HepG2 (cell line): ENCODE results near the gene GSTK1.

Source experiments
- ARID2 ChIP-seq: sonication (generic); formaldehyde crosslinking; IDR thresholded peaks from 2 replicates; pipeline ENCODE4 v1.8.1; 2022; ENCODE audit warnings: mild to moderate bottlenecking, missing genetic modification reagents, borderline replicate concordance
- BHLHE40 ChIP-seq: IDR thresholded peaks from 2 replicates; pipeline ENCODE4 v1.6.1; 2011; ENCODE audit warnings: low read length, improper control_type of control experiment
- GATAD2A ChIP-seq: IDR thresholded peaks from 2 replicates; pipeline ENCODE4 v1.6.1; 2016
- KDM6A ChIP-seq: IDR thresholded peaks from 2 replicates; pipeline ENCODE4 v1.6.1; 2016; ENCODE audit warnings: low read depth
- NR2F1 ChIP-seq, 2 experiments: fragments of 450-650 bp in 1 of 2; formaldehyde crosslinking in 1 of 2; IDR thresholded peaks; 2 replicates each; pipeline versions ENCODE4 v1.5.0 to v1.6.1; 2016 to 2020; ENCODE audit warnings: mild to moderate bottlenecking in 1 of 2, missing compliant biosample characterization in 1 of 2, missing genetic modification reagents in 1 of 2, moderate library complexity in 1 of 2
- PHF5A ChIP-seq: IDR thresholded peaks from one replicate; pipeline ENCODE4 v1.6.1; 2018; ENCODE audit warnings: low read depth, missing genetic modification reagents; ENCODE audit not compliant: unreplicated experiment
- SRF ChIP-seq: IDR thresholded peaks from 2 replicates; pipeline ENCODE4 v1.6.1; 2011; ENCODE audit warnings: mild to moderate bottlenecking, low read depth, low read length, moderate library complexity
- YEATS4 ChIP-seq: sonication (generic); formaldehyde crosslinking; IDR thresholded peaks from 2 replicates; pipeline ENCODE4 v1.4.0; 2020; ENCODE audit warnings: missing genetic modification reagents, borderline replicate concordance
- ZBTB20 ChIP-seq: sonication (generic); formaldehyde crosslinking; IDR thresholded peaks from 2 replicates; pipeline ENCODE4 v1.8.1; 2023; ENCODE audit warnings: missing genetic modification reagents, low read depth, mild to moderate bottlenecking, borderline replicate concordance
- ZBTB21 ChIP-seq: sonication (generic); formaldehyde crosslinking; IDR thresholded peaks from 2 replicates; pipeline ENCODE4 v1.4.0; 2020; ENCODE audit warnings: missing genetic modification reagents
- ZNF143 ChIP-seq: sonication (generic); formaldehyde crosslinking; IDR thresholded peaks from 2 replicates; pipeline ENCODE4 v1.4.0; 2020; ENCODE audit warnings: missing genetic modification reagents
- TF ChIP-seq, protein P1 (sequence below): sonication (generic); formaldehyde crosslinking; IDR thresholded peaks from 2 replicates; pipeline ENCODE4 v1.5.0; 2020; ENCODE audit warnings: mild to moderate bottlenecking, missing genetic modification reagents, moderate library complexity
- TF ChIP-seq, protein P2 (sequence below): sonication (generic); formaldehyde crosslinking; IDR thresholded peaks from 2 replicates; pipeline ENCODE4 v1.8.0; 2022; ENCODE audit warnings: low read depth, missing genetic modification reagents
- TF ChIP-seq, protein P3 (sequence below), 2 experiments: IDR thresholded peaks; 2 replicates each; pipeline ENCODE4 v1.6.1; 2011 to 2012; ENCODE audit warnings: low read length in 2 of 2, borderline replicate concordance in 1 of 2, low read depth in 1 of 2, mild to moderate bottlenecking in 1 of 2, moderate library complexity in 1 of 2

DNA sequence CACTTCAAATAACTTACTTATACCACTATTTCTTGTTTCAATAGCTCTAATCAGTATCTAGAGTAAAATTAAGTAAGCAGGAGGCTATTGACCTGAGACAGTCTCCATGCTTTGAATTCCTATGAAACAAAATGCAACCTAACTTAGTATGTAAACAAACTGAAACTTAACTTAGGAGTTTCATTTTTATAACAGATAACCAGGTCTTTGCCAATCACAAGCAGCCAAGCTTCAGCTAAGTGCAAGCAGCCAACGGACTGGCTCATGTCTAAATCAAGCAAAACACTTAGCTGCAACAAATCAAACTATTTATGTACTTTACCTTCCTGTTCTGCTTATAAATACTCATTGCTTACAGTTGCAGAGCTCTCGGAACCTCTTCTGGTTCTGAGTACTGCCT, 4.4 kb upstream of the GSTK1 start:
- no peak for TF ChIP-seq KDM6A
- TF ChIP-seq, protein P1, sequence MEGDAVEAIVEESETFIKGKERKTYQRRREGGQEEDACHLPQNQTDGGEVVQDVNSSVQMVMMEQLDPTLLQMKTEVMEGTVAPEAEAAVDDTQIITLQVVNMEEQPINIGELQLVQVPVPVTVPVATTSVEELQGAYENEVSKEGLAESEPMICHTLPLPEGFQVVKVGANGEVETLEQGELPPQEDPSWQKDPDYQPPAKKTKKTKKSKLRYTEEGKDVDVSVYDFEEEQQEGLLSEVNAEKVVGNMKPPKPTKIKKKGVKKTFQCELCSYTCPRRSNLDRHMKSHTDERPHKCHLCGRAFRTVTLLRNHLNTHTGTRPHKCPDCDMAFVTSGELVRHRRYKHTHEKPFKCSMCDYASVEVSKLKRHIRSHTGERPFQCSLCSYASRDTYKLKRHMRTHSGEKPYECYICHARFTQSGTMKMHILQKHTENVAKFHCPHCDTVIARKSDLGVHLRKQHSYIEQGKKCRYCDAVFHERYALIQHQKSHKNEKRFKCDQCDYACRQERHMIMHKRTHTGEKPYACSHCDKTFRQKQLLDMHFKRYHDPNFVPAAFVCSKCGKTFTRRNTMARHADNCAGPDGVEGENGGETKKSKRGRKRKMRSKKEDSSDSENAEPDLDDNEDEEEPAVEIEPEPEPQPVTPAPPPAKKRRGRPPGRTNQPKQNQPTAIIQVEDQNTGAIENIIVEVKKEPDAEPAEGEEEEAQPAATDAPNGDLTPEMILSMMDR (CRISPR knock-in tag) = no peak
- no peak for TF ChIP-seq NR2F1 (CRISPR knock-in tag; IDR thresholded peaks at IDR 0.05)
- no peak for TF ChIP-seq ZNF143 (CRISPR knock-in tag)
- no peak for TF ChIP-seq PHF5A (CRISPR knock-in tag)
- TF ChIP-seq, protein P2, sequence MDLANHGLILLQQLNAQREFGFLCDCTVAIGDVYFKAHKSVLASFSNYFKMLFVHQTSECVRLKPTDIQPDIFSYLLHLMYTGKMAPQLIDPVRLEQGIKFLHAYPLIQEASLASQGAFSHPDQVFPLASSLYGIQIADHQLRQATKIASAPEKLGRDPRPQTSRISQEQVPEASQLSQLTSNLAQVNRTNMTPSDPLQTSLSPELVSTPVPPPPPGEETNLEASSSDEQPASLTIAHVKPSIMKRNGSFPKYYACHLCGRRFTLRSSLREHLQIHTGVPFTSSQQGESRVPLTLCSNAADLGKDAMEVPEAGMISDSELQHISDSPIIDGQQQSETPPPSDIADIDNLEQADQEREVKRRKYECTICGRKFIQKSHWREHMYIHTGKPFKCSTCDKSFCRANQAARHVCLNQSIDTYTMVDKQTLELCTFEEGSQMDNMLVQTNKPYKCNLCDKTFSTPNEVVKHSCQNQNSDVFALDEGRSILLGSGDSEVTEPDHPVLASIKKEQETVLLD (CRISPR knock-in tag) = no peak
- TF ChIP-seq SRF = no peak
- no peak for TF ChIP-seq BHLHE40
- TF ChIP-seq ARID2 (CRISPR knock-in tag) = no peak
- TF ChIP-seq ZBTB21 (CRISPR knock-in tag) = no peak
- TF ChIP-seq ZBTB20 (CRISPR knock-in tag) = no peak
- TF ChIP-seq GATAD2A (CRISPR knock-in tag) = no peak
- TF ChIP-seq, protein P3, sequence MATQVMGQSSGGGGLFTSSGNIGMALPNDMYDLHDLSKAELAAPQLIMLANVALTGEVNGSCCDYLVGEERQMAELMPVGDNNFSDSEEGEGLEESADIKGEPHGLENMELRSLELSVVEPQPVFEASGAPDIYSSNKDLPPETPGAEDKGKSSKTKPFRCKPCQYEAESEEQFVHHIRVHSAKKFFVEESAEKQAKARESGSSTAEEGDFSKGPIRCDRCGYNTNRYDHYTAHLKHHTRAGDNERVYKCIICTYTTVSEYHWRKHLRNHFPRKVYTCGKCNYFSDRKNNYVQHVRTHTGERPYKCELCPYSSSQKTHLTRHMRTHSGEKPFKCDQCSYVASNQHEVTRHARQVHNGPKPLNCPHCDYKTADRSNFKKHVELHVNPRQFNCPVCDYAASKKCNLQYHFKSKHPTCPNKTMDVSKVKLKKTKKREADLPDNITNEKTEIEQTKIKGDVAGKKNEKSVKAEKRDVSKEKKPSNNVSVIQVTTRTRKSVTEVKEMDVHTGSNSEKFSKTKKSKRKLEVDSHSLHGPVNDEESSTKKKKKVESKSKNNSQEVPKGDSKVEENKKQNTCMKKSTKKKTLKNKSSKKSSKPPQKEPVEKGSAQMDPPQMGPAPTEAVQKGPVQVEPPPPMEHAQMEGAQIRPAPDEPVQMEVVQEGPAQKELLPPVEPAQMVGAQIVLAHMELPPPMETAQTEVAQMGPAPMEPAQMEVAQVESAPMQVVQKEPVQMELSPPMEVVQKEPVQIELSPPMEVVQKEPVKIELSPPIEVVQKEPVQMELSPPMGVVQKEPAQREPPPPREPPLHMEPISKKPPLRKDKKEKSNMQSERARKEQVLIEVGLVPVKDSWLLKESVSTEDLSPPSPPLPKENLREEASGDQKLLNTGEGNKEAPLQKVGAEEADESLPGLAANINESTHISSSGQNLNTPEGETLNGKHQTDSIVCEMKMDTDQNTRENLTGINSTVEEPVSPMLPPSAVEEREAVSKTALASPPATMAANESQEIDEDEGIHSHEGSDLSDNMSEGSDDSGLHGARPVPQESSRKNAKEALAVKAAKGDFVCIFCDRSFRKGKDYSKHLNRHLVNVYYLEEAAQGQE (IDR thresholded peaks at IDR 0.05; ENCODE audit: borderline replicate concordance in 1 of 2, low read depth in 1 of 2, low read length in 2 of 2) = no peak
- no peak for TF ChIP-seq YEATS4 (CRISPR knock-in tag)
